Breast epithelium (tissue), 4 donors: ENCODE measurements around the gene MAST1. TPM values are rescaled to one million over a fixed set of nuclear protein-coding genes. Genes with fewer than 3 reads are reported as not detected.

Experiments used
- DNase-seq, 2 donors: peaks; one replicate each; pipeline ENCODE4 v3.0.0-alpha.2; 2019; ENCODE audit warnings: low spot score in 2 of 2
- H3K27ac ChIP-seq, 2 donors: fragments of 200-600 bp; sonication (generic) in 1 of 2; one replicate each; pipeline ENCODE4 v1.5.1; 2016 to 2019; ENCODE audit warnings: mild to moderate bottlenecking in 1 of 2
- H3K27me3 ChIP-seq, 2 donors: fragments of 200-600 bp; sonication (generic) in 1 of 2; one replicate each; pipeline versions ENCODE4 v1.5.1 to v1.6.0; 2017 to 2019; ENCODE audit warnings: control low read depth in 1 of 2, mild to moderate bottlenecking in 1 of 2
- H3K36me3 ChIP-seq: fragments of 200-600 bp; one replicate; pipeline ENCODE4 v1.5.1; 2019
- H3K4me1 ChIP-seq, 2 donors: fragments of 200-600 bp; sonication (generic); one replicate each; pipeline ENCODE4 v1.5.1; 2016 to 2019; ENCODE audit warnings: control low read depth in 1 of 2
- H3K4me3 ChIP-seq, 3 donors: fragments of 200-600 bp; sonication (generic); 1 replicate in 2 of 3; 2 replicates in 1 of 3; pipeline ENCODE4 v1.5.1; 2016 to 2019; ENCODE audit warnings: mild to moderate bottlenecking in 3 of 3, moderate library complexity in 2 of 3
- H3K9me3 ChIP-seq, 2 donors: fragments of 200-600 bp; sonication (generic) in 1 of 2; one replicate each; pipeline ENCODE4 v1.5.1; 2016 to 2019; ENCODE audit warnings: control low read depth in 1 of 2
- CTCF ChIP-seq, 3 donors: fragments of 450-650 bp; IDR thresholded peaks; one replicate each; pipeline ENCODE4 v1.5.1; 2016 to 2017; ENCODE audit warnings: antibody characterized with exemption in 3 of 3, mild to moderate bottlenecking in 3 of 3, moderate library complexity in 3 of 3
- POLR2A ChIP-seq: fragments of 450-650 bp; IDR thresholded peaks from one replicate; pipeline ENCODE4 v1.6.1; 2016; ENCODE audit warnings: antibody characterized with exemption, mild to moderate bottlenecking, moderate library complexity
- POLR2AphosphoS5 ChIP-seq, 3 donors: sonication (generic); formaldehyde crosslinking; IDR thresholded peaks; one replicate each; pipeline ENCODE4 v1.6.1; 2017; ENCODE audit warnings: antibody characterized with exemption in 3 of 3
- intact Hi-C: fragments of 100-400 bp; cut with DNase I; formaldehyde crosslinking; loops from one replicate; pipeline ENCODE4 v1.15.1; 2023; ENCODE audit warnings: low total_unique reads
- total RNA-seq, 3 donors: library from RNA; depleted of rRNA; stranded (reverse); fragments of >200 nt; gene quantifications; one replicate each; pipeline ENCODE4 v1.1.0, GENCODE V29; 2016

The MAST1 gene
- total RNA-seq, 3 donors from 2014 or later = 0.88 TPM; not detected in 2

GRCh38 chr19:12833738-12834565 is 4.4 kb upstream of the MAST1 start:
- no peaks in the 10 kb centered on the region for H3K36me3 ChIP-seq
- H3K9me3 ChIP-seq = no peaks in the 10 kb centered on the region
- peaks cover 10% of the 10 kb centered on the region in 2 donors for H3K4me1 ChIP-seq
- TF ChIP-seq POLR2AphosphoS5 (IDR thresholded peaks at IDR 0.05) (no peak), CTCF (IDR thresholded peaks at IDR 0.05) (no peak), POLR2A (no peak)
- no peak for DNase-seq
- H3K27ac ChIP-seq = no peak overlapping the region
- intact Hi-C loops = no loop called here
- H3K4me3 ChIP-seq = peak overlapping the region; percentile 19 to 65 (median 43)
- H3K27me3 ChIP-seq = peaks cover 18 to 95% of the 10 kb centered on the region in 2 donors

- intact Hi-C loops = no loop called here
- Histone ChIP-seq H3K4me1 (peaks cover 10% of the 10 kb centered on the region in 2 donors), H3K4me3 (peak within 1 kb of the TSS; percentile 19 to 65 (median 43)), H3K9me3 (no peaks in the 10 kb centered on the region), H3K27ac (no peak within 1 kb of the TSS), H3K27me3 (peaks cover 18 to 95% of the 10 kb centered on the region in 2 donors), H3K36me3 (no peaks in the 10 kb centered on the region)
- TF ChIP-seq CTCF (IDR thresholded peaks at IDR 0.05) = no peak
- TF ChIP-seq POLR2A = no peak
- no peak for TF ChIP-seq POLR2AphosphoS5 (IDR thresholded peaks at IDR 0.05)
- DNase-seq = no peak
These were observed 3.8 kb upstream of the MAST1 start, which contains the start of gene RTBDN for GRCh38 chr19:12834566-12834943. RTBDN (minus strand) TSS chr19:12834579; CDS start chr19:12829979, 4,600 bp downstream.

- Histone ChIP-seq H3K9me3 (no peaks in the 10 kb centered on the region), H3K27me3 (peaks cover 18 to 95% of the 10 kb centered on the region in 2 donors), H3K4me1 (peaks cover 10% of the 10 kb centered on the region in 2 donors), H3K4me3 (peak overlapping the region in 1 of 3 donors; percentile 11), H3K36me3 (no peaks in the 10 kb centered on the region), H3K27ac (no peak overlapping the region)
- TF ChIP-seq POLR2AphosphoS5 (IDR thresholded peaks at IDR 0.05) (no peak), POLR2A (no peak), CTCF (IDR thresholded peaks at IDR 0.05) (no peak)
- intact Hi-C loops = no loop called here
- DNase-seq = no peak
These were observed 3.1 kb upstream of the MAST1 start for GRCh38 chr19:12834976-12835757.

GRCh38 chr19:12836529-12836863 is 1.8 kb upstream of the MAST1 start:
- Histone ChIP-seq H3K4me1 (peaks cover 10% of the 10 kb centered on the region in 2 donors), H3K36me3 (no peaks in the 10 kb centered on the region), H3K27me3 (peaks cover 21 to 96% of the 10 kb centered on the region in 2 donors), H3K27ac (no peak overlapping the region), H3K9me3 (no peaks in the 10 kb centered on the region), H3K4me3 (no peak overlapping the region)
- no peak for TF ChIP-seq POLR2AphosphoS5 (IDR thresholded peaks at IDR 0.05)
- TF ChIP-seq POLR2A = no peak
- no peak for TF ChIP-seq CTCF (IDR thresholded peaks at IDR 0.05)
- no peak for DNase-seq
- intact Hi-C loops = no loop called here

- Histone ChIP-seq H3K27me3 (peaks cover 21 to 95% of the 10 kb centered on the region in 2 donors), H3K9me3 (no peaks in the 10 kb centered on the region), H3K27ac (no peak overlapping the region), H3K4me1 (peaks cover 10% of the 10 kb centered on the region in 2 donors), H3K36me3 (no peaks in the 10 kb centered on the region), H3K4me3 (no peak overlapping the region)
- intact Hi-C loops = no loop called here
- DNase-seq = no peak
- no peak for TF ChIP-seq CTCF (IDR thresholded peaks at IDR 0.05)
- TF ChIP-seq POLR2A = no peak
- TF ChIP-seq POLR2AphosphoS5 (IDR thresholded peaks at IDR 0.05) = no peak
These were observed 1.1 kb upstream of the MAST1 start for GRCh38 chr19:12837225-12837624.
